ENCODE results near the gene KRT20. TPM values are rescaled to one million over a fixed set of nuclear protein-coding genes. Genes with fewer than 3 reads are reported as not detected.

Gene KRT20
- total RNA-seq, 1 donor from 2014 or later, result not detected

DNA sequence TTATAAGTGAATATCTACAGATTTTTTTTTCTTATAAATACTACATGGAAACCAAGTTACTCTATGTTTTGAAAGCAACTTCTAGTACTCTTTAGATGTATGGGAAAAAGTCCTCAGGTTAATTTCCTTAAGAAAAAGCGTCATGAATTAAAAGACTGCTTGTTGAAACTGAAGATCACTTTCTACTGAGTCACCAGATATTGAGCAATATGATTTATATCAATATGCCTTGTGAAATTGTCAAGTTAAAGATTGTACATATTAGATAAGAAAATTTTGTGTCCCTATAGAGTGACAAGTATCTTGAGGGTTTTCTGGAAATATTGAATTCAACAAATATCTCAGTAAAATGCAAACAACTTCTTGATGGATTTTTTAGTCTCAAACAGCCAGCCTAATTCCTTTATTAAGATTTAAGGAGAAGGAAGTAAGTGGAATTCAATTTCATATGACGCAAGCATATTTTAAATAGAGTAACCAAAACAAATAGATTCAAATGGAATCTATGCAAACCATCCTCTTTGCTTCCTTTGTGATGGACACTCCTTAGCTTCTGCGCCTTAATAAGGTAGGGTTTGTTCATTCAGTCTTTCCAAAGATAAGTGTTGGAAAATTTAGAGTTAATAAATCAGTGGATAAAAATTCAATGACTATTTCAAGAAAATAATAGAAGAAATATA is 34.6 kb downstream of the KRT20 start:
- Histone ChIP-seq H3K4me2 (ENCODE audit: low read length) (no peak overlapping the region), H3K9ac (ENCODE audit: low read length) (no peak overlapping the region), H3K36me3 (ENCODE audit: insufficient read depth, low read length) (no peaks in the 10 kb centered on the region), H3K4me3 (ENCODE audit: insufficient read depth, low read depth, low read length) (no peak overlapping the region), H3K27ac (ENCODE audit: low read depth, low read length) (no peak overlapping the region), H3K9me3 (ENCODE audit: insufficient read depth, low read depth, low read length) (no peaks in the 10 kb centered on the region), H4K20me1 (ENCODE audit: insufficient read depth, low read length) (no peaks in the 10 kb centered on the region), H2AFZ (ENCODE audit: low read depth, low read length) (no peak overlapping the region), H3K27me3 (ENCODE audit: insufficient read depth, low read length) (no peaks in the 10 kb centered on the region), H3K79me2 (ENCODE audit: insufficient read depth, low read length) (no peaks in the 10 kb centered on the region), H3K4me1 (ENCODE audit: insufficient read depth, low read length) (no peaks in the 10 kb centered on the region)
- Mint-ChIP-seq H3K36me3 (ENCODE audit: low read depth, unreplicated experiment) (no peaks in the 10 kb centered on the region), H3K9me3 (ENCODE audit: unreplicated experiment) (no peaks in the 10 kb centered on the region), H3K4me1 (ENCODE audit: low read depth, unreplicated experiment) (no peaks in the 10 kb centered on the region), H3K4me3 (ENCODE audit: unreplicated experiment) (no peak overlapping the region), H3K27me3 (ENCODE audit: low read depth, unreplicated experiment) (no peaks in the 10 kb centered on the region), H3K27ac (ENCODE audit: unreplicated experiment) (no peak overlapping the region)
- DNase-seq (ENCODE audit: low read depth), result no peak
- TF ChIP-seq EZH2 (IDR thresholded peaks at IDR 0.05; ENCODE audit: insufficient read depth, low read length), result no peak
- TF ChIP-seq, protein P1, sequence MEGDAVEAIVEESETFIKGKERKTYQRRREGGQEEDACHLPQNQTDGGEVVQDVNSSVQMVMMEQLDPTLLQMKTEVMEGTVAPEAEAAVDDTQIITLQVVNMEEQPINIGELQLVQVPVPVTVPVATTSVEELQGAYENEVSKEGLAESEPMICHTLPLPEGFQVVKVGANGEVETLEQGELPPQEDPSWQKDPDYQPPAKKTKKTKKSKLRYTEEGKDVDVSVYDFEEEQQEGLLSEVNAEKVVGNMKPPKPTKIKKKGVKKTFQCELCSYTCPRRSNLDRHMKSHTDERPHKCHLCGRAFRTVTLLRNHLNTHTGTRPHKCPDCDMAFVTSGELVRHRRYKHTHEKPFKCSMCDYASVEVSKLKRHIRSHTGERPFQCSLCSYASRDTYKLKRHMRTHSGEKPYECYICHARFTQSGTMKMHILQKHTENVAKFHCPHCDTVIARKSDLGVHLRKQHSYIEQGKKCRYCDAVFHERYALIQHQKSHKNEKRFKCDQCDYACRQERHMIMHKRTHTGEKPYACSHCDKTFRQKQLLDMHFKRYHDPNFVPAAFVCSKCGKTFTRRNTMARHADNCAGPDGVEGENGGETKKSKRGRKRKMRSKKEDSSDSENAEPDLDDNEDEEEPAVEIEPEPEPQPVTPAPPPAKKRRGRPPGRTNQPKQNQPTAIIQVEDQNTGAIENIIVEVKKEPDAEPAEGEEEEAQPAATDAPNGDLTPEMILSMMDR (IDR thresholded peaks at IDR 0.05; ENCODE audit: insufficient read depth, low read depth, low read length), result no peak
- FAIRE-seq, result no peak

DNA sequence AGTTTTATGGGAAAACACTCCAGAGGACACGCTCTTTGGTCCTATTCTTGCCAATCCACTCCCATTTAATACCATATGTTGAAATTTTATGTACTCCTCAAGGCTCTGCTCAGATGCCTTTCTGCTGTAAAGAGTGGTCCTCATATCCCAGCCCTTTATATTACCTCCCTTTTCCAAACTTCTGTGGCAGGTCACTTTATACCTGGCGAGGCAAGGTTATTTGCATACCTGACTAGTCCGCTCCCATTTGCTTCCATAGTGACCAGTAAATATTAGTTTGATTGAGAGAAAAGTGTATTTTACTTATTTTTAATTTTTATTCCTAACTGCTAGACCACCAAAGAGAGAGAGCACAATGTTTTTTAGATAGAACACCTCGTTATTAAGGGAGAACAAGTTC is 35.3 kb downstream of the KRT20 start:
- FAIRE-seq (no peak), DNase-seq (ENCODE audit: low read depth) (no peak)
- Mint-ChIP-seq H3K27me3 (ENCODE audit: low read depth, unreplicated experiment) (peaks cover 2% of the 10 kb centered on the region), H3K4me1 (ENCODE audit: low read depth, unreplicated experiment) (no peaks in the 10 kb centered on the region), H3K36me3 (ENCODE audit: low read depth, unreplicated experiment) (no peaks in the 10 kb centered on the region), H3K4me3 (ENCODE audit: unreplicated experiment) (no peak overlapping the region), H3K9me3 (ENCODE audit: unreplicated experiment) (no peaks in the 10 kb centered on the region), H3K27ac (ENCODE audit: unreplicated experiment) (no peak overlapping the region)
- Histone ChIP-seq H3K4me3 (ENCODE audit: insufficient read depth, low read depth, low read length) (no peak overlapping the region), H4K20me1 (ENCODE audit: insufficient read depth, low read length) (no peaks in the 10 kb centered on the region), H3K4me1 (ENCODE audit: insufficient read depth, low read length) (no peaks in the 10 kb centered on the region), H3K4me2 (ENCODE audit: low read length) (no peak overlapping the region), H3K9me3 (ENCODE audit: insufficient read depth, low read depth, low read length) (no peaks in the 10 kb centered on the region), H2AFZ (ENCODE audit: low read depth, low read length) (no peak overlapping the region), H3K9ac (ENCODE audit: low read length) (no peak overlapping the region), H3K27ac (ENCODE audit: low read depth, low read length) (no peak overlapping the region), H3K27me3 (ENCODE audit: insufficient read depth, low read length) (no peaks in the 10 kb centered on the region), H3K36me3 (ENCODE audit: insufficient read depth, low read length) (no peaks in the 10 kb centered on the region), H3K79me2 (ENCODE audit: insufficient read depth, low read length) (no peaks in the 10 kb centered on the region)
- TF ChIP-seq, protein P1 (IDR thresholded peaks at IDR 0.05; ENCODE audit: insufficient read depth, low read depth, low read length), result no peak
- TF ChIP-seq EZH2 (IDR thresholded peaks at IDR 0.05; ENCODE audit: insufficient read depth, low read length), result no peak

DNA sequence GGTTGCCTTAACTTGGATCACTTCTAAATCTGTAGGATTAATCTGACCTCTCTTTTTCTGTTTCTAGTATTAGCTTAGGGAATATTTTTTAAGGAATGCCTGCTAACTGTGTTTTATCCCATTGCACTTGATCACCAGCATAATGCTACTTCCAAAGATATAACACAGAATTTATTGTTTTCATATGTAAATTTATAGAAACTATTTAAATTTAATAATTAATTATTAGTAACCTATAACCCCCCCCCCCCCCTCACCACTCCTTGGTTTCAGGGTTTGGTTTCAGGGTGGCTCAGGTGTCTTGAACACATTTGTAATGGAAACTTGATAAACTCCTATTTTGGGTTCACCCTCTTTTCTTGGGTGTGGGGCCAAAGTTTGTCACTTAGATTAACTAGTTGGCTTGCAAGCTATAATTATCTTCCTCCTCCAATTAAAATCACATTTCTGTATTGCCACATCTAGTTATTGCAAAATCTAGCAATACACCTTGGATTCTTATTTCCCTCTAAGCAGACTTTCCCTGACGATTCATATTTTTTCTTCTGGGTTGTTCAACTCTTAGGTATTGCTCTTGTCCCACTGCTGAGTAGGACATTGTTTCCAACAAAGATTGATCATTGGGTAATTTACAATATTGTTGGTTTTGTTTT is 36.3 kb downstream of the KRT20 start:
- Histone ChIP-seq H3K27ac (ENCODE audit: low read depth, low read length) (no peak overlapping the region), H3K9me3 (ENCODE audit: insufficient read depth, low read depth, low read length) (no peaks in the 10 kb centered on the region), H3K9ac (ENCODE audit: low read length) (no peak overlapping the region), H3K79me2 (ENCODE audit: insufficient read depth, low read length) (no peaks in the 10 kb centered on the region), H3K4me1 (ENCODE audit: insufficient read depth, low read length) (no peaks in the 10 kb centered on the region), H4K20me1 (ENCODE audit: insufficient read depth, low read length) (no peaks in the 10 kb centered on the region), H2AFZ (ENCODE audit: low read depth, low read length) (no peak overlapping the region), H3K36me3 (ENCODE audit: insufficient read depth, low read length) (no peaks in the 10 kb centered on the region), H3K4me3 (ENCODE audit: insufficient read depth, low read depth, low read length) (no peak overlapping the region), H3K27me3 (ENCODE audit: insufficient read depth, low read length) (no peaks in the 10 kb centered on the region), H3K4me2 (ENCODE audit: low read length) (no peak overlapping the region)
- Mint-ChIP-seq H3K4me3 (ENCODE audit: unreplicated experiment) (no peak overlapping the region), H3K9me3 (ENCODE audit: unreplicated experiment) (no peaks in the 10 kb centered on the region), H3K27ac (ENCODE audit: unreplicated experiment) (no peak overlapping the region), H3K27me3 (ENCODE audit: low read depth, unreplicated experiment) (peaks cover 2% of the 10 kb centered on the region), H3K4me1 (ENCODE audit: low read depth, unreplicated experiment) (no peaks in the 10 kb centered on the region), H3K36me3 (ENCODE audit: low read depth, unreplicated experiment) (no peaks in the 10 kb centered on the region)
- TF ChIP-seq, protein P1 (IDR thresholded peaks at IDR 0.05; ENCODE audit: insufficient read depth, low read depth, low read length), result no peak
- no peak for TF ChIP-seq EZH2 (IDR thresholded peaks at IDR 0.05; ENCODE audit: insufficient read depth, low read length)
- no peak for FAIRE-seq
- DNase-seq (ENCODE audit: low read depth), result no peak

Measured in astrocyte (in vitro differentiated cells and primary cell).